HG03095 (cell line): ENCODE results near the gene PRDM2.

ENCODE experiments used
- ATAC-seq: cut with Tn5 transposase; IDR thresholded peaks from one replicate; pipeline ENCODE4 v1.9.1; 2021; ENCODE audit warnings: moderate library complexity; ENCODE audit not compliant: unreplicated experiment

The PRDM2 gene

GRCh38 chr1:13830170-13830569 lies 130.2 kb downstream of the PRDM2 start:
- ATAC-seq: no peak

GRCh38 chr1:13830616-13831280 lies 130.8 kb downstream of the PRDM2 start:
- ATAC-seq: no peak

- ATAC-seq: no peak
Observed at GRCh38 chr1:13832100-13832499, 132.1 kb downstream of the PRDM2 start.

- ATAC-seq: no peak
Observed at GRCh38 chr1:13832536-13832935, 132.5 kb downstream of the PRDM2 start.

- ATAC-seq: no peak
Observed at GRCh38 chr1:13836136-13836535, 136.1 kb downstream of the PRDM2 start.

GRCh38 chr1:13836631-13837030 lies 136.6 kb downstream of the PRDM2 start:
- ATAC-seq: no peak

- no peak for ATAC-seq
Observed at GRCh38 chr1:13838236-13838635, 138.2 kb downstream of the PRDM2 start.

GRCh38 chr1:13842497-13842896 lies 142.5 kb downstream of the PRDM2 start:
- ATAC-seq: no peak

GRCh38 chr1:13851726-13852125 lies 151.7 kb downstream of the PRDM2 start:
- ATAC-seq: no peak

GRCh38 chr1:13855554-13855953 lies 155.6 kb downstream of the PRDM2 start:
- no peak for ATAC-seq

GRCh38 chr1:13860031-13860430 lies 160.0 kb downstream of the PRDM2 start:
- no peak for ATAC-seq

GRCh38 chr1:13864760-13865159 lies 164.8 kb downstream of the PRDM2 start:
- no peak for ATAC-seq

- no peak for ATAC-seq
Observed at GRCh38 chr1:13865851-13866250, 165.9 kb downstream of the PRDM2 start.

- no peak for ATAC-seq
Observed at GRCh38 chr1:13867603-13868002, 167.6 kb downstream of the PRDM2 start.

GRCh38 chr1:13869172-13869797 lies 169.3 kb downstream of the PRDM2 start:
- no peak for ATAC-seq

GRCh38 chr1:13871413-13871812 lies 171.4 kb downstream of the PRDM2 start:
- no peak for ATAC-seq

GRCh38 chr1:13871886-13872285 lies 171.9 kb downstream of the PRDM2 start:
- ATAC-seq: no peak

- ATAC-seq: no peak
Observed at GRCh38 chr1:13873032-13873431, 173.0 kb downstream of the PRDM2 start.
